ENCODE results near the gene HIVEP3. TPM values are rescaled to one million over a fixed set of nuclear protein-coding genes. Genes with fewer than 3 reads are reported as not detected.

Gene HIVEP3
- total and polyA plus RNA-seq, 3 donors from 2014 or later = 4.8 to 7.3 (median 7.2) TPM

GRCh38 chr1:41883507-41883906 lies 35.2 kb downstream of the HIVEP3 start:
- TF ChIP-seq, protein P1, sequence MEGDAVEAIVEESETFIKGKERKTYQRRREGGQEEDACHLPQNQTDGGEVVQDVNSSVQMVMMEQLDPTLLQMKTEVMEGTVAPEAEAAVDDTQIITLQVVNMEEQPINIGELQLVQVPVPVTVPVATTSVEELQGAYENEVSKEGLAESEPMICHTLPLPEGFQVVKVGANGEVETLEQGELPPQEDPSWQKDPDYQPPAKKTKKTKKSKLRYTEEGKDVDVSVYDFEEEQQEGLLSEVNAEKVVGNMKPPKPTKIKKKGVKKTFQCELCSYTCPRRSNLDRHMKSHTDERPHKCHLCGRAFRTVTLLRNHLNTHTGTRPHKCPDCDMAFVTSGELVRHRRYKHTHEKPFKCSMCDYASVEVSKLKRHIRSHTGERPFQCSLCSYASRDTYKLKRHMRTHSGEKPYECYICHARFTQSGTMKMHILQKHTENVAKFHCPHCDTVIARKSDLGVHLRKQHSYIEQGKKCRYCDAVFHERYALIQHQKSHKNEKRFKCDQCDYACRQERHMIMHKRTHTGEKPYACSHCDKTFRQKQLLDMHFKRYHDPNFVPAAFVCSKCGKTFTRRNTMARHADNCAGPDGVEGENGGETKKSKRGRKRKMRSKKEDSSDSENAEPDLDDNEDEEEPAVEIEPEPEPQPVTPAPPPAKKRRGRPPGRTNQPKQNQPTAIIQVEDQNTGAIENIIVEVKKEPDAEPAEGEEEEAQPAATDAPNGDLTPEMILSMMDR (IDR thresholded peaks at IDR 0.05) = no peak
- no peak for TF ChIP-seq POLR2A (IDR thresholded peaks at IDR 0.05)
- no peak for DNase-seq
- Histone ChIP-seq H3K4me1 (peaks cover 5% of the 10 kb centered on the region), H3K4me3 (no peak overlapping the region), H3K27me3 (no peaks in the 10 kb centered on the region), H3K36me3 (ENCODE audit: low read depth, missing control alignments) (no peaks in the 10 kb centered on the region), H3K9me3 (no peaks in the 10 kb centered on the region), H3K27ac (no peak overlapping the region)
- 77% methylated on average over 2 to 3 of the region's 3 CpGs for WGBS, 2 donors
- intact Hi-C loops (cut with DNase I; ENCODE audit: low total_unique reads) = no loop called here

DNA sequence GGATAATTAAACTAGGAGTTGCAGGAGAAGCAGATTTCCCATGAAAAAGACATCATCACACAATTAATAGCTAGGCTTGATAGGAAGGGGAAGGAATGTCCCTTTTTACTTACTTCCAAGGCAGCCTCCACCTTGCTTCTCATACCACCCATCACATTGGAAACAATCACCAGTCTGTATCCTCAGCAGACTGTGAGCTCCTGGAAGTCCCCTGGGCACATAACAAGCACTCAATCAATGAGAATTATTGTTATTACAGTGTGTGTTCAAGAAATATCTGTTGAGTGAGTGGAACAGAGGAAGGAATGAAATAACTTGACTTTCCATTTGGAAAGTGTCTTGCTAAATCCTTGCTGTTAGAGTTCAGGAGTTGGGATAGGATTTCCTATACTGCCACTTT lies 36.2 kb downstream of the HIVEP3 start:
- Histone ChIP-seq H3K4me3 (no peak overlapping the region), H3K36me3 (ENCODE audit: low read depth, missing control alignments) (no peaks in the 10 kb centered on the region), H3K27ac (no peak overlapping the region), H3K9me3 (no peaks in the 10 kb centered on the region), H3K4me1 (peaks cover 5% of the 10 kb centered on the region), H3K27me3 (no peaks in the 10 kb centered on the region)
- TF ChIP-seq POLR2A (IDR thresholded peaks at IDR 0.05) = no peak
- TF ChIP-seq, protein P1 (IDR thresholded peaks at IDR 0.05) = no peak
- DNase-seq = no peak
- intact Hi-C loops (cut with DNase I; ENCODE audit: low total_unique reads) = no loop called here

DNA sequence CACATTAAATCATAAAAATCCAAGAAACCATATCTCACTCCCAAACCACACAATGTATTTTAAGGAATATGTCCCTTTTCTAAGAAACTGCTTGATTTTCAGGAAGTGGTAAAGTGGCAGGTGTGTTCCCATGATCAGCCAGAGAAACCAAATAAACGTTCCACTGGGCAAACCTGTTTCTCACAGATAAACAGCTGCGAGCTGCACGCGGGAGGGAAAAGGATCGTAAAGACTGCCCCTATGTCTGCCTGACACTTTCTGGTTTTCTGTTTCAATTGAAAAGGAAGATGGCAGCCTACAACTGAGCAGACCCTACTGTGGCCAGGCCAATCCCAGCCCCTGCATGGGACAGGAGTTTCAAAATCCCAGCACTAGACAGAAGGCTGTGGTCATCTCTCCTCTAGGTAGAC lies 36.6 kb downstream of the HIVEP3 start:
- Histone ChIP-seq H3K9me3 (no peaks in the 10 kb centered on the region), H3K27me3 (no peaks in the 10 kb centered on the region), H3K36me3 (ENCODE audit: low read depth, missing control alignments) (no peaks in the 10 kb centered on the region), H3K4me3 (no peak overlapping the region), H3K27ac (no peak overlapping the region), H3K4me1 (peaks cover 9% of the 10 kb centered on the region)
- intact Hi-C loops (cut with DNase I; ENCODE audit: low total_unique reads) = no loop called here
- DNase-seq = no peak
- 79 to 84% methylated on average over 5 of the region's 5 CpGs for WGBS, 2 donors
- no peak for TF ChIP-seq POLR2A (IDR thresholded peaks at IDR 0.05)
- TF ChIP-seq, protein P1 (IDR thresholded peaks at IDR 0.05) = no peak

GRCh38 chr1:41880950-41881885 lies 37.5 kb downstream of the HIVEP3 start:
- H3K27ac ChIP-seq = no peak overlapping the region
- no peak for DNase-seq
- no peaks in the 10 kb centered on the region for H3K36me3 ChIP-seq (ENCODE audit: low read depth, missing control alignments)
- no peaks in the 10 kb centered on the region for H3K9me3 ChIP-seq
- no peak for TF ChIP-seq POLR2A (IDR thresholded peaks at IDR 0.05)
- TF ChIP-seq, protein P1 (IDR thresholded peaks at IDR 0.05) = no peak
- WGBS, 2 donors = 60 to 69% methylated on average over 5 of the region's 5 CpGs
- peaks cover 15% of the 10 kb centered on the region for H3K4me1 ChIP-seq
- no peak overlapping the region for H3K4me3 ChIP-seq
- intact Hi-C loops (cut with DNase I; ENCODE audit: low total_unique reads) = no loop called here
- no peaks in the 10 kb centered on the region for H3K27me3 ChIP-seq

- H3K36me3 ChIP-seq (ENCODE audit: low read depth, missing control alignments) = no peaks in the 10 kb centered on the region
- no peak overlapping the region for H3K27ac ChIP-seq
- H3K4me1 ChIP-seq = peaks cover 23% of the 10 kb centered on the region
- H3K9me3 ChIP-seq = no peaks in the 10 kb centered on the region
- no peak for DNase-seq
- 82% methylated on average over 4 of the region's 4 CpGs for WGBS, 2 donors
- no peak overlapping the region for H3K4me3 ChIP-seq
- TF ChIP-seq, protein P1 (IDR thresholded peaks at IDR 0.05) = no peak
- TF ChIP-seq POLR2A (IDR thresholded peaks at IDR 0.05) = no peak
- intact Hi-C loops (cut with DNase I; ENCODE audit: low total_unique reads) = no loop called here
- no peaks in the 10 kb centered on the region for H3K27me3 ChIP-seq
These were observed 38.5 kb downstream of the HIVEP3 start for GRCh38 chr1:41880261-41880660.
